H9 (cell line): ENCODE measurements around the gene ATP6V1B1. TPM values are rescaled to one million over a fixed set of nuclear protein-coding genes. Genes with fewer than 3 reads are reported as not detected.

Experiments
- DNase-seq: peaks from one replicate; pipeline ENCODE4 v3.0.0-alpha.2; 2017
- H2AFZ ChIP-seq: one replicate; pipeline ENCODE4 v1.6.1; 2013; ENCODE audit warnings: mild to moderate bottlenecking, low read length, control low read depth, moderate library complexity
- H2AK5ac ChIP-seq: 2 replicates; pipeline ENCODE4 v1.6.1; 2013; ENCODE audit warnings: low read length, control low read depth, mixed read lengths; ENCODE audit not compliant: insufficient read length
- H2BK120ac ChIP-seq: one replicate; pipeline ENCODE4 v1.6.1; 2013; ENCODE audit warnings: low read depth, mild to moderate bottlenecking, low read length, control low read depth, inconsistent platforms; ENCODE audit not compliant: poor library complexity, severe bottlenecking
- H2BK12ac ChIP-seq: 2 replicates; pipeline ENCODE4 v1.6.1; 2013; ENCODE audit warnings: low read length, control low read depth, mixed read lengths, low read depth; ENCODE audit not compliant: insufficient read length
- H2BK15ac ChIP-seq: 2 replicates; pipeline ENCODE4 v1.6.1; 2013; ENCODE audit warnings: low read depth, low read length, control low read depth
- H2BK20ac ChIP-seq: one replicate; pipeline ENCODE4 v1.6.1; 2013; ENCODE audit warnings: low read depth, mild to moderate bottlenecking, low read length, control low read depth, inconsistent platforms; ENCODE audit not compliant: poor library complexity, severe bottlenecking
- H2BK5ac ChIP-seq: 2 replicates; pipeline ENCODE4 v1.6.1; 2013; ENCODE audit warnings: low read length, control low read depth, mixed read lengths; ENCODE audit not compliant: insufficient read length
- H3K14ac ChIP-seq: 2 replicates; pipeline ENCODE4 v1.6.1; 2013; ENCODE audit warnings: low read length, control low read depth; ENCODE audit not compliant: insufficient read depth
- H3K18ac ChIP-seq: 2 replicates; pipeline ENCODE4 v1.6.1; 2013; ENCODE audit warnings: low read depth, mild to moderate bottlenecking, mixed read lengths, low read length, control low read depth; ENCODE audit not compliant: insufficient read length
- H3K23ac ChIP-seq: 2 replicates; pipeline ENCODE4 v1.6.1; 2013; ENCODE audit warnings: low read length, control low read depth, mixed read lengths, low read depth; ENCODE audit not compliant: insufficient read length
- H3K23me2 ChIP-seq: 2 replicates; pipeline ENCODE4 v1.6.1; 2013; ENCODE audit warnings: low read depth, mild to moderate bottlenecking, mixed read lengths, low read length, control low read depth; ENCODE audit not compliant: insufficient read length, poor library complexity, severe bottlenecking
- H3K27ac ChIP-seq: 2 replicates; pipeline ENCODE4 v1.5.1; 2013; ENCODE audit warnings: low read length, control low read depth, mixed read lengths, low read depth; ENCODE audit not compliant: insufficient read length
- H3K27me3 ChIP-seq: 2 replicates; pipeline ENCODE4 v1.6.1; 2013; ENCODE audit warnings: low read length, control low read depth, inconsistent platforms; ENCODE audit not compliant: insufficient read depth
- H3K4ac ChIP-seq: 2 replicates; pipeline ENCODE4 v1.6.1; 2013; ENCODE audit warnings: low read depth, mild to moderate bottlenecking, control low read depth, inconsistent platforms, low read length, moderate library complexity
- H3K4me1 ChIP-seq: 2 replicates; pipeline ENCODE4 v1.6.1; 2013; ENCODE audit warnings: low read length, control low read depth, inconsistent platforms; ENCODE audit not compliant: insufficient read depth
- H3K4me2 ChIP-seq: 2 replicates; pipeline ENCODE4 v1.6.1; 2013; ENCODE audit warnings: low read length, control low read depth, mixed read lengths; ENCODE audit not compliant: insufficient read length, insufficient read depth
- H3K56ac ChIP-seq: 2 replicates; pipeline ENCODE4 v1.6.1; 2013; ENCODE audit warnings: low read depth, mild to moderate bottlenecking, mixed read lengths, low read length, control low read depth; ENCODE audit not compliant: insufficient read length
- H3K79me1 ChIP-seq: 2 replicates; pipeline ENCODE4 v1.6.1; 2013; ENCODE audit warnings: low read depth, mild to moderate bottlenecking, moderate library complexity, low read length, control low read depth, inconsistent platforms; ENCODE audit not compliant: insufficient read depth, poor library complexity, severe bottlenecking
- H3K79me2 ChIP-seq: 2 replicates; pipeline ENCODE4 v1.6.1; 2013; ENCODE audit warnings: low read length, control low read depth, inconsistent platforms; ENCODE audit not compliant: insufficient read depth
- H3K9ac ChIP-seq: 2 replicates; pipeline ENCODE4 v1.6.1; 2013; ENCODE audit warnings: low read length, control low read depth, mixed read lengths; ENCODE audit not compliant: insufficient read length; ENCODE audit errors: extremely low read depth
- H3K9me3 ChIP-seq: one replicate; pipeline ENCODE4 v1.6.1; 2013; ENCODE audit warnings: low read depth, low read length, inconsistent platforms; ENCODE audit not compliant: control insufficient read depth
- H3T11ph ChIP-seq: one replicate; pipeline ENCODE4 v1.6.1; 2013; ENCODE audit warnings: mild to moderate bottlenecking, low read length, control low read depth, inconsistent platforms
- H4K20me1 ChIP-seq: one replicate; pipeline ENCODE4 v1.6.1; 2013; ENCODE audit not compliant: control insufficient read depth, insufficient read length, insufficient read depth
- H4K5ac ChIP-seq: 2 replicates; pipeline ENCODE4 v1.6.1; 2013; ENCODE audit warnings: low read depth, mild to moderate bottlenecking, mixed read lengths, low read length, control low read depth; ENCODE audit not compliant: insufficient read length
- H4K8ac ChIP-seq: replicated peaks from 2 replicates; pipeline ENCODE4 v1.6.1; 2013; ENCODE audit warnings: low read length, control low read depth, mixed read lengths, low read depth; ENCODE audit not compliant: insufficient read length
- H4K91ac ChIP-seq: 2 replicates; pipeline ENCODE4 v1.6.1; 2013; ENCODE audit warnings: low read depth, mild to moderate bottlenecking, moderate library complexity, mixed read lengths, low read length, control low read depth; ENCODE audit not compliant: insufficient read length
- H3K27ac Mint-ChIP-seq, 3 experiments: 2 replicates in 2 of 3; 3 replicates in 1 of 3; pipeline ENCODE4 v1.8.0; 2020 to 2021; ENCODE audit warnings: mixed read lengths in 3 of 3, mild to moderate bottlenecking in 1 of 3, moderate library complexity in 1 of 3
- H3K27me3 Mint-ChIP-seq: 2 replicates; pipeline ENCODE4 v1.8.0; 2021; ENCODE audit warnings: low read depth, mild to moderate bottlenecking, moderate library complexity, mixed read lengths
- H3K36me3 Mint-ChIP-seq, 3 experiments: 2 replicates in 2 of 3; 3 replicates in 1 of 3; pipeline ENCODE4 v1.8.0; 2020 to 2021; ENCODE audit warnings: low read depth in 3 of 3, mixed read lengths in 3 of 3; ENCODE audit not compliant: insufficient read depth in 1 of 3
- H3K4me1 Mint-ChIP-seq, 2 experiments: 2 replicates each; pipeline ENCODE4 v1.8.0; 2020; ENCODE audit warnings: mixed read lengths in 2 of 2
- H3K4me3 Mint-ChIP-seq, 2 experiments: 2 replicates in 1 of 2; 3 replicates in 1 of 2; pipeline ENCODE4 v1.8.0; 2020 to 2021; ENCODE audit warnings: mild to moderate bottlenecking in 2 of 2, mixed read lengths in 2 of 2, moderate library complexity in 1 of 2
- H3K9me3 Mint-ChIP-seq, 2 experiments: 2 replicates in 1 of 2; 3 replicates in 1 of 2; pipeline ENCODE4 v1.8.0; 2020; ENCODE audit warnings: mild to moderate bottlenecking in 2 of 2, mixed read lengths in 2 of 2, moderate library complexity in 1 of 2
- CTCF ChIP-seq: fragments of 200-600 bp; sonication (generic); conservative IDR thresholded peaks from 3 replicates; pipeline ENCODE4 v1.8.0; 2021; ENCODE audit warnings: antibody characterized with exemption, mild to moderate bottlenecking
- WGBS: extraction: QIAGEN DNeasy Blood & Tissue Kit; methylation state at CpG from one replicate; pipeline ENCODE4 v1.1.7; 2013; ENCODE audit warnings: missing lambda C conversion rate, low lambda C conversion rate, mixed read lengths; ENCODE audit not compliant: insufficient read length; ENCODE audit errors: extremely low coverage; 5-methylcytosine and 5-hydroxymethylcytosine counted together
- total RNA-seq: library from RNA; stranded (reverse); gene quantifications from 2 replicates; pipeline ENCODE4 v1.2.1, GENCODE V29; 2021

The ATP6V1B1 gene
- total RNA-seq, 1 experiment from 2014 or later, result not detected

- H3K56ac ChIP-seq, result no peak overlapping the region
- no peak overlapping the region for H3K9ac ChIP-seq
- H3K27ac Mint-ChIP-seq, result no peak overlapping the region
- TF ChIP-seq CTCF, result no peak
- WGBS, result no CpG with 5 or more reads among the region's 1 CpG
- peaks cover 4% of the 10 kb centered on the region for H3K23me2 ChIP-seq
- peaks cover 64% of the 10 kb centered on the region for H3K27me3 Mint-ChIP-seq
- no peaks in the 10 kb centered on the region; a peak in 2 of 5 replicates for H3K9me3 Mint-ChIP-seq
- H2AK5ac ChIP-seq, result no peak overlapping the region
- peak overlapping the region in 1 of 2 experiments; percentile 1; a peak in 1 of 5 replicates for H3K4me3 Mint-ChIP-seq
- H3K27ac ChIP-seq, result no peak overlapping the region
- no peak overlapping the region for H2BK15ac ChIP-seq
- no peak for DNase-seq
- H3K9me3 ChIP-seq, result no peaks in the 10 kb centered on the region
- no peak overlapping the region for H3K4ac ChIP-seq
- H2AFZ ChIP-seq, result no peak overlapping the region
- H3K27me3 ChIP-seq, result peaks cover 6% of the 10 kb centered on the region; the same call in 1 of the 2 replicates
- H3K4me2 ChIP-seq, result no peak overlapping the region
- H3K36me3 Mint-ChIP-seq, result no peaks in the 10 kb centered on the region; a peak in 1 of 7 replicates
- peaks cover 9% of the 10 kb centered on the region; the same call in 1 of the 2 replicates for H3K4me1 ChIP-seq
- no peak overlapping the region for H3T11ph ChIP-seq
- no peak overlapping the region for H3K18ac ChIP-seq
- H3K79me1 ChIP-seq, result no peaks in the 10 kb centered on the region
- H3K4me1 Mint-ChIP-seq, result peaks cover 38 to 60% of the 10 kb centered on the region in 2 experiments
- no peak overlapping the region for H2BK120ac ChIP-seq
- no peak overlapping the region for H3K23ac ChIP-seq
- no peak overlapping the region for H2BK12ac ChIP-seq
- H3K14ac ChIP-seq, result no peak overlapping the region
- H3K79me2 ChIP-seq, result no peaks in the 10 kb centered on the region
- no peak overlapping the region for H4K8ac ChIP-seq
- H4K20me1 ChIP-seq, result no peaks in the 10 kb centered on the region
- no peak overlapping the region for H2BK5ac ChIP-seq
- no peak overlapping the region for H4K91ac ChIP-seq
- no peak overlapping the region for H2BK20ac ChIP-seq
- H4K5ac ChIP-seq, result no peak overlapping the region
Observed at GRCh38 chr2:70934981-70935380, 719 bp upstream of the ATP6V1B1 start.
